22Rv1 (cell line): ENCODE measurements around the gene PCGF6.

Experiments
- ZFX ChIP-seq: fragments of 450-650 bp; IDR thresholded peaks from 2 replicates; pipeline ENCODE4 v1.6.1; 2017; ENCODE audit warnings: antibody characterized with exemption, borderline replicate concordance
- TF ChIP-seq, protein P1 (sequence below): fragments of 450-650 bp; IDR thresholded peaks from 2 replicates; pipeline ENCODE4 v1.5.1; 2017; ENCODE audit warnings: mild to moderate bottlenecking

DNA sequence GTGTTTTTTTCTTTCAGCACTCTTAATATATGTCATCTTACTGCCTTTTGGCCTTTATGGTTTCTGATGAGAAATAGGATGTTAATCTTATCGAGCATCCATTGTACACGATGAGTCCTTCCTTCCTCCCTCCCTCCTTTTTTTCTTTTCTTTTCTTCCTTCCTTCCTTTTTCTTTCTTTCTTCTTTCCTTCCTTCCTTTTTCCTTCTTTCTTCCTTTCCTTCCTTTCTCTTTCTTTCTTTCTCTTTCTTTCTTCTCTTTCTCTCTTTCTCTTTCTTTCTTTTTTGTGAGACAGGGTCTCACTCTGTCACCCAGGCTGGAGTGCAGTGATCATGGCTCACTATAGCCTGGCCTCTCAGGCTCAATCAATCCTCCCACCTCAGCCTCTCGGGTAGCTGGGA, 96.8 kb downstream of the PCGF6 start:
- TF ChIP-seq, protein P1, sequence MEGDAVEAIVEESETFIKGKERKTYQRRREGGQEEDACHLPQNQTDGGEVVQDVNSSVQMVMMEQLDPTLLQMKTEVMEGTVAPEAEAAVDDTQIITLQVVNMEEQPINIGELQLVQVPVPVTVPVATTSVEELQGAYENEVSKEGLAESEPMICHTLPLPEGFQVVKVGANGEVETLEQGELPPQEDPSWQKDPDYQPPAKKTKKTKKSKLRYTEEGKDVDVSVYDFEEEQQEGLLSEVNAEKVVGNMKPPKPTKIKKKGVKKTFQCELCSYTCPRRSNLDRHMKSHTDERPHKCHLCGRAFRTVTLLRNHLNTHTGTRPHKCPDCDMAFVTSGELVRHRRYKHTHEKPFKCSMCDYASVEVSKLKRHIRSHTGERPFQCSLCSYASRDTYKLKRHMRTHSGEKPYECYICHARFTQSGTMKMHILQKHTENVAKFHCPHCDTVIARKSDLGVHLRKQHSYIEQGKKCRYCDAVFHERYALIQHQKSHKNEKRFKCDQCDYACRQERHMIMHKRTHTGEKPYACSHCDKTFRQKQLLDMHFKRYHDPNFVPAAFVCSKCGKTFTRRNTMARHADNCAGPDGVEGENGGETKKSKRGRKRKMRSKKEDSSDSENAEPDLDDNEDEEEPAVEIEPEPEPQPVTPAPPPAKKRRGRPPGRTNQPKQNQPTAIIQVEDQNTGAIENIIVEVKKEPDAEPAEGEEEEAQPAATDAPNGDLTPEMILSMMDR: no peak
- no peak for TF ChIP-seq ZFX
